Measurements from ENCODE around the gene ARHGAP10.
A peak's percentile ranks its signal among the peaks of the same experiment; 100 is the strongest.

Gene ARHGAP10, protein sequence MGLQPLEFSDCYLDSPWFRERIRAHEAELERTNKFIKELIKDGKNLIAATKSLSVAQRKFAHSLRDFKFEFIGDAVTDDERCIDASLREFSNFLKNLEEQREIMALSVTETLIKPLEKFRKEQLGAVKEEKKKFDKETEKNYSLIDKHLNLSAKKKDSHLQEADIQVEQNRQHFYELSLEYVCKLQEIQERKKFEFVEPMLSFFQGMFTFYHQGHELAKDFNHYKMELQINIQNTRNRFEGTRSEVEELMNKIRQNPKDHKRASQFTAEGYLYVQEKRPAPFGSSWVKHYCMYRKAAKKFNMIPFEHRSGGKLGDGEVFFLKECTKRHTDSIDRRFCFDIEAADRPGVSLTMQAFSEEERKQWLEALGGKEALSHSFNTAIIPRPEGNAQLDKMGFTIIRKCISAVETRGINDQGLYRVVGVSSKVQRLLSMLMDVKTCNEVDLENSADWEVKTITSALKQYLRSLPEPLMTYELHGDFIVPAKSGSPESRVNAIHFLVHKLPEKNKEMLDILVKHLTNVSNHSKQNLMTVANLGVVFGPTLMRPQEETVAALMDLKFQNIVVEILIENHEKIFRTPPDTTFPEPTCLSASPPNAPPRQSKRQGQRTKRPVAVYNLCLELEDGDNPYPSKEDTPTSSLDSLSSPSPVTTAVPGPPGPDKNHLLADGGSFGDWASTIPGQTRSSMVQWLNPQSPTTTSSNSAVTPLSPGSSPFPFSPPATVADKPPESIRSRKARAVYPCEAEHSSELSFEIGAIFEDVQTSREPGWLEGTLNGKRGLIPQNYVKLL

GRCh38 chr4:147731580-147732517 is at the start of gene ARHGAP10:
ARHGAP10 (plus strand) TSS chr4:147732088; CDS start chr4:147732302, 214 bp downstream.
- DNase-seq = no peak

- DNase-seq = no peak
Observed at GRCh38 chr4:147682755-147683154, 49.1 kb upstream of the ARHGAP10 start.

DNA sequence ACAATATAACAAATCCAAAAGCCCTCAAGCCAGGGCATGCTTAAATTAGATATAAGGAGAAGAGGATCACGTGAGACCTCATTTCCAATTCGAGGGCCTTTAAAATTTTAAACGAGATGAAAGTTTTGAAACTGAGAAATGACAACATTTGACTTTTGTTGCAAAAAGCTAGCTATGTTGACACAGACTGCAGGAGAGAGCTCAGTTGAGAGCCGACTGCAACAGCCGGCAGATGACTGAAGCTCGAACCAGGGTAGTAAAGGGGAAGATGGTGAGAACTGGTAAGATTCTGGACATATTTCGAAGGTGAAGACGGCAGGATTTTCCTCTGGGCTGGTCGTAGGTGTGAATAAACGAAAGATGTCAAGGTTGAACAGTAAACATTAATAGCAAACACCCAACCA is 48.7 kb upstream of the ARHGAP10 start:
- no peak for DNase-seq

DNA sequence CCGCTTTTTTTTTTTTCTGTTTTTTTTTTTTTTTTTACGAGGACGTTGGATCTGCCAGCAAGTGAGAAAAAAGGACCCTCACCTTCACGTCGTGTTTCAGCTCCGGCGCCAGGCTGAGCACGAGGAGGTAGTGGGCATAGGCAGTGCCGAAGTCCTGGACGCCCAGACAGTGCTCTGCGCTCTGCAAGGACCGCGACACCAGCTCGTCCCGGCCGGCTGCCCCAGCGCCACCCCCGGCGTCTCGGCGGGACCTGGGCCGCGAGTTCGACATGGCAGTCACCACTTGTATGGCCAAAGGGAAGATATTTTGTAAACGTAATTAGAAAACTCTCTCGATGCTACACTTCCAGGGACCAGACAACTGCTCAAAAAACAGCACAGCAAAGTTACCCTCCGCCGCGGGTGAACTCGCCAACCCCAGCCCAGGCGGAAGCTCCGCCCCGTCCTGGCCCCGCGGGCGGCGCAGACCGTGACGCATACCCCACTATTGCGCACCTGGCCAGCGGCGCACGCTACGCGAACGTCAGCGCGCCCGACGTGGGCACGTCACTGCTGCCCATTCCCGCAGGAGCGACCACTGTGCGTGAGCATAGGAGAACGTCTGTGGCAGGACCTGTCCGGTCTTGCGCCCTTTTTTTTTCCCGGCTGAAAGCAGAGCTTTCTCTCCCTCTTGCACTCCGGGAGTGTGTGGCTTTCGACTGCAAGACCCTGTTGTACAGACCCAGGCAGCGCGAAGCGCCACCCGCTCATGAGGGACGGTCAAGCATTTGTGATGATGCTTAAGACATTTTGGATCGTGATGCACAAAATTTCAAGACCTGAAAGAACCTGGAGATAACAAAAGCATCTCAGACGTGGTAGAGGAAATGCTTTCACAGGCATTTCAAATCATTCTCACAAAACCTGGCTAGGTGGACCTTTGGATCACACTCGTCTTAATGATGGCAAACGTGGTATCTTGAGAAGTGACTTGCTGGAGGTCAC is 47.9 kb upstream of the ARHGAP10 start, which contains the start of gene PRMT9:
Gene PRMT9 (minus strand): TSS at position 447 of the 984 bp plus-strand sequence. CDS start 176 bp downstream, at position 271.
- peak; percentile 43 for DNase-seq

GRCh38 chr4:147689067-147689466 is 42.8 kb upstream of the ARHGAP10 start:
- DNase-seq = no peak

DNA sequence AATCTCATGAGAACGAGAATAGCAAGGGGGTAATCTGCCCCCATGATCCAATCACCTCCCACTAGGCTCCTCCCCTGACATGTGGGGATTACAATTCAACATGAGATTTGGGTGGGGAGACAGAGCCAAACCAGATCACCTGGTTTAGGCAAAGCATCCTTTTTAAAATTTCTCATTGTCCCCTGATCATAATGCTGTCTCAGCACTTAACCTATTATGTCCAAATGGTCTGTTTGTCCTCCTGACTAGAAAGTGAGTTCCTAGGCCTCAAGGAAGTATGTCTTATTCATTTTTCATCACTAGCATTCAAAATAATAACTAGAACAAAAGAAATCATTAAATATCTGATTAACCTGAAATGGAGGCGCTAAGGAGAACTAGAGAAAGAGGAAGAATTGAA is 40.1 kb upstream of the ARHGAP10 start:
- DNase-seq = no peak

DNA sequence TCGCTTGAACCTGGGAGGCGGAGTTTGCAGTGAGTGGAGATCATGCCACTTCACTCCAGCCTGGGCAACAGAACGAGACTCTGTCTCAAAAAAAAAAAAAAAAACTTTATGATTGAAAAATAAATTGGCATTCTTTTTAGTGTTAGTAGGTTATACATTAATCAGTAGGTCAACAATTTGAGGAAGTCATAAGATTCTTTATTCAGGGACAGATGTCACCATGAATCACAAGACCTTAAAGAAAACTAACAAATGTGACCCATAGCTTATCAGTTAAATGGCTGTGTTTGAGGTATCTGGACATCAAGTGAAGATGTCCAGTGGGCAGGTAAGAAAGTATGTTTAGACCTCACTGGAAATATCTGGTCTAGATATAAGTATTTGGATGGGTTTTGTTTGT is 38.7 kb upstream of the ARHGAP10 start:
- no peak for DNase-seq

GRCh38 chr4:147696866-147697265 is 35.0 kb upstream of the ARHGAP10 start:
- DNase-seq = no peak

- no peak for DNase-seq
Observed at GRCh38 chr4:147704846-147705245, 27.0 kb upstream of the ARHGAP10 start.

- DNase-seq = no peak
Observed at GRCh38 chr4:147707892-147708672, 23.8 kb upstream of the ARHGAP10 start.

DNA sequence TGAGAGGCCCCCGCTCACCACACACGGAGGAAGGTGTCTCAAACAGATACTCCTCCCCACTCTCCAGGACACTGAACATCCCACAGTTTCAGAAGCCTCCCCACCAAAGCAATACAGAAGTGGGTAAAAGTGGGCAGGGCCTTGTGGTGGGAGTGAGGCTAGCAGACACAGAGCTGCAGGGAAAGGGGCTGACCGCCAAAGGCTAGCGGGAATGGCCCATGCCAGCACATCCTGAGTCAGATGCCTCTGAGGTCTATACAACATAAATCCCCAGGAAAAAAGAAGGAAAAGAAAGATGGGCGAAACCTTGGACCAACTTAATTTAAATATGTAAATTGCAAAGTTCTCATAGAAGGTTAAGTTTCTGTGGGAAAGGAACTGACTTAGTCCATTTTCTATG is 21.9 kb upstream of the ARHGAP10 start:
- no peak for DNase-seq

DNA sequence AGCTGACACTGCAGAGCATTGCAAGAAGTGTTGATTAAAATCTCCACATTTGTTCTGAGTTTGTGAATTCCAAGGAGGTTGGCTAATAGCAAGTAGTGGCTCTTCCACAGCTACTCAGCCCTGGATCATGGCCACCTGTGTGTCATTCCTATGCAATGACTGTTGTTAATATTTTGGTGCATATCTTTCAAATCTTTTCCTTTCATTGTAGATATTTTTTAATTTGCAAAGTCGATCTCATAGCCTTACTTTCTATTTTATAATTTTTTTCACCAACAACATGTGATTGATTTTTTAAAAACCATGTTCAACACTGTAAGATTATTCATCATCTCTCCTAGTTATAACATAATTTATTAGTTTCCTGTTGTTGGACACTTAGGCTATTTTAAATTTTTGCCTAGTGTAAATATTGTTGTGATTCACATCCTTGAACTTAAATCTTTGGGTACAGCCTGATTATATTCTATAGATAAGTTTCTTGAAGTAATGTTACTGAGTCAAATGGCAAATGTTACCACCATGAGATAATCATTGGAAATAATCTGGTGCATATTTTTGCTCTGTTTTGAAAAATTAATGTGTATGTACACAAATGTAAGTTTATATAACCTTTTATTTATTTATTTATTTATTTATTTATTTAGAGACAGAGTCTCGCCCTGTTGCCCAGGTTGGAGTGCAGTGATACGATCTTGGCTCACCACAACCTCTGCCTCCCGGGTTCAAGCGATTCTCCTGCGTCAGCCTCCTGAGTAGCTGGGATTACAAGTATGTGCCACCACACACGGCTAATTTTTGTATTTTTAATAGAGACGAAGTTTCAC is 17.1 kb upstream of the ARHGAP10 start:
- no peak for DNase-seq

GRCh38 chr4:147717878-147718277 is 14.0 kb upstream of the ARHGAP10 start:
- no peak for DNase-seq

GRCh38 chr4:147723326-147723725 is 8.6 kb upstream of the ARHGAP10 start:
- DNase-seq = no peak

GRCh38 chr4:147724468-147725201 is 7.3 kb upstream of the ARHGAP10 start:
- DNase-seq = no peak

- no peak for DNase-seq
Observed at GRCh38 chr4:147725673-147726072, 6.2 kb upstream of the ARHGAP10 start.

DNA sequence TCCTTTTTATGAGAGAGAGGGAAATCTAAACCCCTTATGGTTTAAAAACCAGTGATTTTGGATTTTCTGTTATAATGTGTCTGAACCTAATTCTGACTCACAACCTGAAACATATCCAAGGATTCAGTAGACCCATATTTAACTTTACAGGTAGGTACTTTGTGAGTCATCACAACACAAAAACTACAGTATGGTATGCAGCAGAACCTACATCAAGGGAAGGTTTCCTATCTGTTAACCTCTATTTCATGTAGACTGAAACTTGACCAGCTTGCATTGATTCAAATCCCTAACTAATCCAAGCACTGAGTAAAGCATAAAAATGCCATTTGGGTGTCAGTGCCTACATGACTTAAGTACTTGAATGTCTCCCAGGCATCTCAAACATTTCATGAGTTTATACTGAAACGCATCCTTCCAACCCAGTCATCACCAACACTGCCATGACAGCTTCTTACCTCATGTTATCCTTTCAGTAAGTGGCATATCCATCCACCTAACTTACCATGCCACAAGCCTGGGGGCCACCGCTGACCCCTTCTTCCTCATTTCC is 4.3 kb upstream of the ARHGAP10 start:
- DNase-seq = no peak

DNA sequence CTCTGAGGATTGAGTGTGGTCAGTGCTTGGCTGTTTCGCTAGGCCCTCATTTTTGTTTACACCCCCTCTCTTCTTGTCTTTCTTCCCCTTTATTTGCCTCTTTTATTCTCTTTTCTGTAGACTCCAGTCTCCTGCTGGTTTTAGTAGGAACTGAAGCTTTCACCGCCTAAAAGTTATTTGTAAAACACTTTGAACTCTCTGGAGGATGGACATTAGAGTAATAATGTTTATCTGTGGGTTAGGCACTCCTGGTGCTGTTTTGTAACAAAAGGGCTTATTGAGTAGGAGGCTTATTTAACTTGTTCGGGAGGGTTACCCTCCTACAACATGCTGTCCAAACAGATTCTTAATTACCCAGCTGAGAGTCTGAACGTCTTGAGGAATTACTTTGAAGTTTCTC is 1.6 kb upstream of the ARHGAP10 start:
- DNase-seq = no peak

All from NCI-H1417 treated with DMSO at 0.1 percent for 48 hours (cell line).